ENCODE results near the gene KLB. TPM values are rescaled to one million over a fixed set of nuclear protein-coding genes. Genes with fewer than 3 reads are reported as not detected.

Gene KLB
- total RNA-seq (2022; extraction: Qiagen RNA extraction; ENCODE audit: low read depth) = 0.07 to 0.13 TPM (median 0.09 TPM) in 5 replicates

DNA sequence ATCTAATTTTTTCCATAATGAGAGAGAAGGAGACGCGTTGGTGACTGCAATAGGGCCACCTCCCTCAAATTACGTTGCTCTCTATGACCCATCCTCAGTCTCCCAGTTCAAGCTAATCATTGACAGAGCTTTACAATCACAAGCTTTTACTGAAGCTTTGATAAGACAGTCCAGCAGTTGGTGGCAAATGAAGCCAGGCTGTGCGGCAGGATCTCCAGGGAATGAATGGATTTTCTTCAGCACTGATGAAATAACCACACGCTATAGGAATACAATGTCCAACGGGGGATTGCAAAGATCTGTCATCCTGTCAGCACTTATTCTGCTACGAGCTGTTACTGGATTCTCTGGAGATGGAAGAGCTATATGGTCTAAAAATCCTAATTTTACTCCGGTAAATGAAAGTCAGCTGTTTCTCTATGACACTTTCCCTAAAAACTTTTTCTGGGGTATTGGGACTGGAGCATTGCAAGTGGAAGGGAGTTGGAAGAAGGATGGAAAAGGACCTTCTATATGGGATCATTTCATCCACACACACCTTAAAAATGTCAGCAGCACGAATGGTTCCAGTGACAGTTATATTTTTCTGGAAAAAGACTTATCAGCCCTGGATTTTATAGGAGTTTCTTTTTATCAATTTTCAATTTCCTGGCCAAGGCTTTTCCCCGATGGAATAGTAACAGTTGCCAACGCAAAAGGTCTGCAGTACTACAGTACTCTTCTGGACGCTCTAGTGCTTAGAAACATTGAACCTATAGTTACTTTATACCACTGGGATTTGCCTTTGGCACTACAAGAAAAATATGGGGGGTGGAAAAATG, at the start of gene KLB:
TSS of gene KLB (plus strand) at position 168 of the 821 bp plus-strand sequence. CDS start at position 188, 20 bp downstream.

DNA sequence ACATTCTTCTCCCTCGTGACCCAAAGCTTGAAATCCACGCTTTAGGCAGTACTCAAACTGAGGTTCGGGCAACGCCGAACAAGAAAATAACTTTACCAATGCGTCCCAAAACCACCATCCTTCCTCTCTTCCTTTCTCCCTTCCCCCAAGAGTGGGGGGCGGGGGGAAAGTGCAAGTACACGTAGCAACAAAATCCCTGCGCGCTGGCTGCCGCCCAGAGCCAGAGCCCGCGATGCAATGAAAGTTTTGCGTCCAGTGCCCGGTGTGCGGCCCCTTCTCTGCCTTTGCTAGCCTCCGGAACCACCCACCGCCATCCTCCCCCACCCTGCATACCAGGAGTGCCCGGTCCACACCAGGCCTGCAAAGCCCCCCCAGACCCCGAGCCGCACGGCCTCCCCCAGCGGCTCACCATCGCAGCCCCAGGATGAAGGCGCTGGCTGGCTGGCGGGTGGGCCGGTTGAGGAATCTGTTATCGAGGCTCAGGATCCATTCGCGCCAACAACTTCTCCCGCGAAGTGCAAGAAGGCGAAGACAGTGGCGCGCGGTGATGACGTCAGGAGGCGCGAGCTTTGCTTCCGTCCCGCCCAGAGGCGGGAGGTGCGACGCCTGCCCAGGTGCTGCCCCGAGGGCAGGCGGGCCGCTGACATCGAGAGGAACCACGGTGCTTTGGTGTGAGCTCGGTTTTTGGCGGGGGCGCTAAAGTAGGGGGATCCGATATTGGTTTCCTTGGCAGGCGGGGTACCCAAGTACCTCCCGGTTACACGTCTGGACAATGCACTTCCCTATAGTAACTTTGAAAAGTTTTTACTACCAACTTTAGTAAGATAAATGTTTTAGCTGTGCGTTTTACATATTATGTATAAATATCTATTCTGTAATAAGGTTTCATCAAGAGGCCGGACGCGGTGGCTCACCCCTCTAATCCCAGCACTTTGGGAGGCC, 40.6 kb upstream of the KLB start, which contains the start of gene RFC1:
TSS of gene RFC1 (minus strand) at position 533 of the 942 bp plus-strand sequence. CDS start at position 412, 121 bp downstream.

DNA sequence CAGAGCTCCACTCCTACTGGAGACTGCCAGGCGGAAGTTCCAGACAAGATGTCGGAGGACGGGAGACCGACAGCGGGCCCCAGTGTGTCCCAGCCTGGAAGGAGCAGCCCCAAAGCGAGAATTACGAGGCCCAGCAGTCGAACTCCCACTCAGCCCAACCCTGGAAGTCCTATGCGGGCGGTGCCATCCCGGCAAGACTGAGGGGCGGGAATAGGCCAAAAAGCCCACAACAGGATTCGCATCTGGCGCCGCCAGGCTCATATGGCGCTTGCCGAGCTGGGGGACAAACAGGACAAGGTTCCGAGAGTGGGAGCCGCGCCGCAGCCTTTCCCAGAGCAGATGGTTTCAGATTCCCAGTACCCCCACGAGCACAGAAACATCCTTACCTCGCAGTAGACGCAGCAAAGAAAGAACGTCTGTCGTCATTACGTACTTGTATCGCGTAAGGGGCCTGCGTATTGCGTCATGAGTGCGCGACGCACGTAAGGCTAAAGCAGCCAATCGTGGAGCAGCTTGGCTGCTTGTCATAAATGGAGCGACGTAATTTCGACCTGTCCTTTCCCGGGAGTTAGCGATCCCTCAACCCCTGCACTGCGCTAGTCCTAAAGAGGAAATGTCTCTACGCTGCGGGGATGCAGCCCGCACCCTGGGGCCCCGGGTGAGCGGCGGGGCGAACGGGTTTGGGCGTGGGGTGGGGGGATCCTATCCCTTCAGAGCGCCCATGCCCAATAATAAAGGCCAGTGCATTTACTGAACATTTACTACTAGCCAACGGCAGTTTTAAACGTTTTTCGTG, 52.0 kb downstream of the KLB start, which contains the start of the genes LIAS and RPL9:
TSS of gene LIAS (plus strand) at position 552 of the 796 bp plus-strand sequence. CDS start at position 614, 62 bp downstream.
TSS of gene RPL9 (minus strand) at position 418 of the 796 bp plus-strand sequence. CDS start 483 bp downstream, outside the sequence.

Other genes starting within 250 kb of the KLB start
- 7.5 to 11.3 TPM (median 10.1 TPM) in 5 replicates for gene WDR19, start 224.4 kb upstream of the KLB start, total RNA-seq (2022; extraction: Qiagen RNA extraction; ENCODE audit: low read depth)
- 17.3 to 26.9 TPM (median 19.2 TPM) in 5 replicates for gene RFC1, start 40.6 kb upstream of the KLB start, total RNA-seq (2022; extraction: Qiagen RNA extraction; ENCODE audit: low read depth)
- gene RPL9, start 52.0 kb downstream of the KLB start, total RNA-seq (2022; extraction: Qiagen RNA extraction; ENCODE audit: low read depth) = 865 to 1,711 TPM (median 913 TPM) in 5 replicates
- gene LIAS, start 52.1 kb downstream of the KLB start, total RNA-seq (2022; extraction: Qiagen RNA extraction; ENCODE audit: low read depth) = 10.5 to 13.3 TPM (median 11.2 TPM) in 5 replicates
- gene UGDH, start 120.5 kb downstream of the KLB start, total RNA-seq (2022; extraction: Qiagen RNA extraction; ENCODE audit: low read depth) = 274 to 474 TPM (median 292 TPM) in 5 replicates
- gene SMIM14, start 231.9 kb downstream of the KLB start, total RNA-seq (2022; extraction: Qiagen RNA extraction; ENCODE audit: low read depth) = 16.0 to 19.8 TPM (median 17.4 TPM) in 5 replicates